GM19023 (cell line): Measurements from ENCODE around the gene BCL2L11.

Experiments used
- ATAC-seq: cut with Tn5 transposase; IDR thresholded peaks from one replicate; pipeline ENCODE4 v1.9.1; 2021; ENCODE audit warnings: mild to moderate bottlenecking, moderate library complexity; ENCODE audit not compliant: unreplicated experiment

The BCL2L11 gene

DNA sequence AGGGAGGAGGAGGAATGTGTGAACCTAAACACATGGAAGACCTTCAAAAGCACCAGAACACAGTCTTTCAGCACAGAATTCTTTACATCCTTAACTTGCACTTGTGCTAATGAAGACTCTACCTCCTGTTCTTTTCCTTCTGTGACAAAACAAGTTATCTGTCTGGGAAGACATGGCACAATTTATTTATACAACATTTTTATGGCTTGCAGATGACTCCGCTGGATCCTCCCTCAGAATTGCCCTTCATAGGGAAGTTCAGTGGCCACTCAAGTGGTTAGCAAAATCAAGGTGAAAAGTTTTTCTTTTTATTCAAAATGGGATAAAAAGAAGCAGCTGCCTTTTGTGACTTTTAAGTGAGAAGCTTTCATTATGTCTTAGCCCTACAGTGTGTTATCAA lies 21.4 kb downstream of the BCL2L11 start:
- ATAC-seq, result no peak

DNA sequence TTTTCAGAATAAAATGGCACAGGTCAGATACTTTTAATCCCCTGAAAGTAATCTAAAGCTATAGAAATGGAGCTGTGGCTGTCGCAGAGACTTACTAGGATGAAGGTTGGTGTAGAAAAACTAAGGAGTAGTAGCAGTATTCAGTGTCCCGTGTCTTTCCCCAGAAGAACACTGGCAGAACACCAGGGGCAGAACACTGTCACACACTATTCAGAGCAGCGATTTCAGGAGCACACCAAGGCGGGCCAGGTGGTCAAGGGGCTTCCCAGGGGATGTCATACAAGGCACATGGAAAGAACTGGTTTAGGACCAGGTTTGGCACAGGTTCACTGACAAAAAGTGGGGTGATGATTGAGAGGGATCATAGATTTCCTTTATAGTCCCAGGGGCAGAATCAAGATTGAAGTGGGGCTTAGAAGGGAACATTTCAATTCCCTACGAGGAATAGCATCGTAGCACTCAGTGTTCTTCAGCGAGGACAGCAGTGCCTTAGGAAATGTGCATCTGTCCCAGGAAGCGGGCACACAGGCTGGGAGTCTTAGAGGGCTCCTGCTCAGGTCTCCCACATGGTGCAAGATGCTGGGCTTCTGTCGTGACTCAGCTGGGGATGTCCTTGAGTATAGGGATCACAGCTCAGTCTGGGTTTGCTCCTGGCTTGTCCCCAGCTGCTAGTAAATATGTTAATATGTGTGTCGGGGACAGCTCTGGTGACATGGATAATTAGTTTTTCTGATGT lies 22.6 kb downstream of the BCL2L11 start:
- no peak for ATAC-seq

DNA sequence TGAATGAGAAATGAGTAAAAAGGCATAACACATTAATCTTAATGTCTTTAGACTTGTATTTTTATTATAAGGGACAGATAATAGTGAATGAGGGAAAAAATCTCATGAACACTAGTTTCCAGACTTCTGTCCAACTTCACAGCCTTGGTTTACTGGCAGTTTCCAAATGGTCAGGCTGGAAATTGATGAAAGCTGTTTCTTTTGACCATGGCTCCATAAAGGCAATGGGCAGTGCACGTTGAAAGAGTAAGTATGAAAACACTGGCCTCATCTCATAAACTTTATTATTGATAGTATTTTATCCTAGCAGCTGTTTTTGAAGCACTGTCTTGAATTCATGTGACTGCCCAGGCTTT lies 23.1 kb downstream of the BCL2L11 start:
- no peak for ATAC-seq

DNA sequence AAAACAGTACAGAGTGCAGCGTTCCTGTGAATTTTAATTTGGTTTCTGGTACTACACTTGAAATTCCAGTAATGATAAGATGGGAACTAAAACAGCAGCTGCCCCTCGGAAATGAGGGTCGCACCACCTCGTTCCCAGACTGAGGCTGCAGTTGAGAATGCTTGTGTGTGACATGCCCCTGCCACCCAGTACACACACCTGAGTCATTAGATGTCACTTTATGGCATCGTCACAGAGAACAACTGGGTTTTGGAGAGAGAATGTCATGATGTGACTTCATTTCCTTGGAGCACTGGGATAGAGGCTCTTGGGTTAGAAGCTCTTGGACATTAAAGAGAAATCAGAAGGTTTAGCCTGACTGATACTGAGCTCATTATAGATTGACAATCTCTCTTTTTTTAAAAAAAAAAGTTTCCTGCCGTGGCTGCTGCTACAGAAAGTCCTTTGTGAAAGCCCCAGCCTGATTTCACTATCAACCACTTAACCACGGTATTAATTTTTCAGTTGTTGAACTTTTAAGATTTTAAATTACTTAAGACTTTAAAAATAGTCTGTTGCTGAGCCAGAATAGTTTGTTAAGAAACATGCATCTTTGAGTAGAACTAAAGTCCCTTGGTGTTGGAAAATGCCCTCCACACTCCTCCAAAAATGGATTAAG lies 24.5 kb downstream of the BCL2L11 start:
- no peak for ATAC-seq

GRCh38 chr2:111145951-111146350 lies 25.2 kb downstream of the BCL2L11 start:
- ATAC-seq, result no peak

GRCh38 chr2:111148225-111148873 lies 27.6 kb downstream of the BCL2L11 start:
- no peak for ATAC-seq

DNA sequence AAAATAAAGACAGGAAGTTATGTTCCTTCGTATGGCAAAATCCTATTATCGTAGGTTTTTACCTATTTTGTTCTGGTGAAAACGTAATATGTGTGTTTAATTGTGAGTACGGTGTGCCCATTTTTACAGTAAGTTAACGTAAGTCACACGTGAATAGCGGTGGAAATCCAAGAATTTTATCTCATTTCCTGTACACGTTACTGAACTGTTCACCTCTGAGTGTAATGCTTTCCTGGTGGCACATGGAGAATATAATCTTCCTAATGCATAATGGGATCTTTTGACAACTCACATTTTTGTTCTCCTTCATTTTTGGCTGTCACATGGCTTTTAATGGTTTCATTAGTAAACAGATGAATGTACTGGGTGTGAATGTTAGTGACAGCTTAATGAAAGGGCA lies 28.2 kb downstream of the BCL2L11 start:
- ATAC-seq, result no peak

GRCh38 chr2:111149882-111150455 lies 29.3 kb downstream of the BCL2L11 start:
- ATAC-seq, result no peak

DNA sequence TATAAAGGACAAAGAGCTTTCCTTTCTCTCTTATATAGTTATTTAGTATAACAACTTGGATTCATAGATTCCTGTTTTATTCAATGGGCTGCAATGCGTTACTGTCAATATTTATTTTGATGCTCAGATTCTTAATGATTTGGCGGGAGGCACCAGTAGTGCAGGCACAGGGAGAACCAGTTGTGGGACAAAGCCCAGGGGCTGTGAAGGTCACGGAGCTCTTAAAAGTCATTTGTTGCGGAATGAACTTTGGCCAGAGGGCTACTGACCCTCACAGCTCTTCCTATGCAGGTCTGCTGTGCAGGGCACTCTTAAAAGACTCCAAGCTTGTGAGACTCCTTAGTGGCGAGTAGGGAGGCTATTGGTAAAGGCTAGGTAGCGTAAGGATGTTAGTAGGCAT lies 34.0 kb downstream of the BCL2L11 start:
- no peak for ATAC-seq

DNA sequence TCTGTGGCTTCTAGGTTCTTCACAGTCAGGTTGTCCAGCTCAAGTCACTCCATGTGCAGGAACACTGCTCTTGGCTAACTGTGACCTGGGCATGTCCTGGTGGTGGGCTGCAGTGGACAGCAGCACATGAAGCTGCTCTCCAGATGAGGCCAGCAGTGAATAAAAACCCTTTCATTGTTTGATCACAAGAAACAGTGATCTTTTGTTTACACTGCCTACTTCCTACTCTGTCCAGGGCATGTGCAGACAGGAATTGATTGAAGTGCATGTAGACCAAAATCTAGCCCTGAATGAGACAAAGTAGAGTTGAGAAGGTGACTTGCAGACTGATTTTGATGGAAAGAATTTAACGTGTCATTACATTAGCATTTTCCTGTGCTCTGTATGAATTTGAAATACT lies 34.9 kb downstream of the BCL2L11 start:
- ATAC-seq, result no peak

GRCh38 chr2:111156529-111156928 lies 35.8 kb downstream of the BCL2L11 start:
- ATAC-seq, result no peak

- peak; percentile 52 for ATAC-seq
Measured at GRCh38 chr2:111157071-111157661, 36.5 kb downstream of the BCL2L11 start.

DNA sequence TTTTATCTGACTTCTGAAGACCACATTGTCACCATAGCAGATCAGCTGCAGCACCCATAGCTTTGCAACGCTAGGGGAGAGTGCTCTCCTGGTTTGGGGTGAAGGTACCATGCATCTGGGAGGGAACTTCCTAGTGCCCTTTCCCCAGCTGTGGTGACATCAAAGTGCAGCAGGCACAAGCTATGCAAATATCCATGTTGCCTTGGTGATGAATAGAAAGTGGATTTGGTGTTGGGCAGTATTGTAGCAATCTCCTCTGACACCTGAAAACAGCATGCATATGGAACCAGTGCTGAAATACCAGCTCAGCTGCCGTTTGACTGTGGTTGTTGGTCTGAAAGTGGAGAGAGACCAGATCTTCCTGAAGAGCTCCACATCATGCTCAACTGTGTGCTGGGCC lies 37.1 kb downstream of the BCL2L11 start:
- peak; percentile 69 for ATAC-seq

GRCh38 chr2:111159641-111160040 lies 38.9 kb downstream of the BCL2L11 start:
- no peak for ATAC-seq

DNA sequence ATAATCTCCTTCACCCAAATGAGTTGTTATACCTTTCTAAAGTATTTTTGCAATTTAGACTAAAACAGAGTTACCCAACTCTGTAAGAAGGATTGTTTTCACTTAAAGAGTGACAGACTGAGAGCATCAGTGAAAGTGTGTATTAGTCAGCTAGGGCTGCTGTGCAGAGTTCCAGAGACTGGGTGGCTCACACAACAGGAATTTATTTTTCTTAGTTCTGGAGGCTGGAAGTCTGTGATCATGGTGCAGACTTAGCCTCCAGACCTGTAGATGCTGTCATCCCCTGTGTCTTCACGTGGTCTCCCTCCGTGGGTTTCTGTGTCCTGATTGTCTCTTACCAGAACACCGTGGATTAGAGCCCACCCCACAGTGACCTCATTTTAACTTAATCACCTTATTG lies 40.0 kb downstream of the BCL2L11 start:
- no peak for ATAC-seq

DNA sequence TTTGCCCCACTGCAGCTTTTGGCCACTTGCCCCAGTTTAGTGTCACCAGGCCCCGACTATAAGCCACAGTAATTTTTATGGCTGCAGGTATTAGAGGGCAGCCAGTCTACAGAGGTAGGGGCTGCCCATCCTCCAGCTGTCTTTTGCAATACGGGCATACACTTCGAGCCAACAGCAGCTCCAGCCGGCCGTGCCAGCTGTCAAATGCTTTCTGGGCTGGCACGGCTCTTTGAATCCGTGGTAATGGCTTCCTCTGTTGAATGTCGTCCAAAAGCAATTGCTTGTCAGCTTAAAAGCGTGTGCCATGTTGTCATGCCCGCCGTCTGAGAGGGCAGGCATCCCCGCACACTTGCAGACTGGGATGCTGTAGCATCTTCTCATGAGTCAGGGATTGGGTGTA lies 41.3 kb downstream of the BCL2L11 start:
- no peak for ATAC-seq

GRCh38 chr2:111162718-111163331 lies 42.1 kb downstream of the BCL2L11 start:
- ATAC-seq, result no peak

GRCh38 chr2:111164078-111164477 lies 43.4 kb downstream of the BCL2L11 start:
- no peak for ATAC-seq

DNA sequence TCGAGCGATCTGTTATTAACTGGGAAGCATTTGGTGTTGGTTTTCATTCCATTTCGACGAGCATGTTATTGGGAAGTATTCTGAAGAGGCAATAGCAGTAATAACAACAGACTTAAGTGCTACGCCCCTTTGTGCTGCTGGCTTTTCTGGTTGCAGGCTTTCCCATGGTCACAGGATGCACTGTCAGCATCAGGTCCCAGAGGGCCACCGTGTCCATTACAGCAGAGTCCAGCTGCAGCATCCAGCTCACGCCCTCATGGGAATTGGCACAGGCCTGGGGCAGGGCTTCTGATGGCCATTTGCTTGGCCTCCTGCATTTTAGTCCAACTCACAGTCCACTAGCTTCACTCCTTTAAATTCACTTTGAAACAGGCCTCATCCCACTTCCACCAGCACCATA lies 44.4 kb downstream of the BCL2L11 start:
- ATAC-seq, result no peak

DNA sequence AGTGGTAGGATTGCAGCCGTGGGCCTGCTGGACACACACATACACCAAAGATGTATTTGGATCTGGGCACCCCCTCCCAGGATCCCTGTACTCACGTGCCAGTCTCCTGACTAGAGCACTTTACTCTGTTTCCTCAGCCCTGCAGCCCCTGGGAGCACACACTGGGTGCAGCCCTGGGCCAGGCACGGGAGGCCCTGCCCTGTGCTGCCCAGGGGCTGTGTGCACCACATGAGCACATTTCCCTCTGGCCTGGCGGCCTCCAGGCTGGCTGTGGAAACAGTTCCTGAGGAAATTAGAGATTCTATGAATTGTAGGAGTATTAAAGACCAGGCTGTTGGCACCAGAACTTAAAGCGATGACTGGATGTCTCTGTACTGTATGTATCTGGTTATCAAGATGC lies 45.4 kb downstream of the BCL2L11 start:
- ATAC-seq, result no peak
